Right kidney (tissue), 1 donor: Measurements from ENCODE around the gene PSMD1.
"Not testable (repeated sequence)": the region's sequence is repeated elsewhere in the genome, so short reads cannot be mapped to it uniquely, and the experiment has no call there.

Experiments
- DNase-seq: peaks from one replicate; pipeline ENCODE4 v3.0.0-alpha.2; 2016

The PSMD1 gene

DNA sequence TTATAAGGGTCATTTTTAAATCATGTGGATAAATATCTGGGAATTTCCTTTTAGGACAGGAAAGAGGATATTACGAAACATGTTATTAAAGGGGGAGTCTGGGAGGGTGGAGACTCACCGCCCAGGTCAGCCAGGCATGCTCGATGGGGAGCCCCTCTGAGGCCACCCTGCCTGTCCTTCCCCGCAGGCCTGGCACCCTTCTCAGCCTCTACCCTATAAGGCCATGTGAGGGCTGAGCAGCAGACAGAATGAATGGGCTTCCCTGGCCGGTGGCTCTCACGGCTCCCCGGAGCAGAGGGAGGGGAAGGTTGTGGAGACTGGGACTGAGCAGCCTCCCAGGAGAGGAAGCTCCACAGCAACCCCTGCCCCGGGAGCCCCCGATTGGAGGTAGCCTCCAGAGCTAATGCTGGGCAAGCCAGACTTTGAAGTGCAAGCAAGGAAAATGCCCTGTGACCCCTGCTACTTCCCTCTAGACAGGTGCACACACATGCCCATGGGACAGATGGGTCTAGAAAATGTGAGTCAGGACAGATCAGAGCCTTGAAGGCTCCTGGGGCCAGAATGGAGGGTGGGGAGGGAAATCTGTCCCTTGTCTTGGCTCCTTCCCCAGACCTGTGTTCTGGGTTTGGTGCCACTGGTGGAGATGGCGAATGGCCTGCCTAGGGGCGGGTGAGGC is 128.5 kb downstream of the PSMD1 start:
- DNase-seq, result no peak

DNA sequence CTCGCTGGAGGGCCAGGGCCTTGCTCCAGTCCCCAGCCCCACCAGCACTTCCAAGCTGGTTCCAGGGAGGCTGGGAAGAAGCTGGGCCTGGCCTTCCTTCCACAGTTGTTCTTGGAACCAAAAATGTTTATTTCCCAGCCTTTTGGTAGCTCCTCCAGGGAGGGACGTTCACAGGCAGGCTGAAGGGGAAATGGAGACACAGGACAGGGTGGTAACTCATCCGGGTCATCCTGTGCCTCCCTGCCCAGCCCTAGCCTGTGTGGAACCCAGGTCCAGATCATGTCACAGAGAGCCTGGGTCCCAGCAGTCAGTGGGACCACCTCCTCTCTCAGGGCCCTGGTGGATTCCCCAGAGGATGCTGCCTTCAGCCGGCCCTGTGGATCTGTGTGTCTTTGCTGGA is 129.2 kb downstream of the PSMD1 start:
- DNase-seq, result no peak

DNA sequence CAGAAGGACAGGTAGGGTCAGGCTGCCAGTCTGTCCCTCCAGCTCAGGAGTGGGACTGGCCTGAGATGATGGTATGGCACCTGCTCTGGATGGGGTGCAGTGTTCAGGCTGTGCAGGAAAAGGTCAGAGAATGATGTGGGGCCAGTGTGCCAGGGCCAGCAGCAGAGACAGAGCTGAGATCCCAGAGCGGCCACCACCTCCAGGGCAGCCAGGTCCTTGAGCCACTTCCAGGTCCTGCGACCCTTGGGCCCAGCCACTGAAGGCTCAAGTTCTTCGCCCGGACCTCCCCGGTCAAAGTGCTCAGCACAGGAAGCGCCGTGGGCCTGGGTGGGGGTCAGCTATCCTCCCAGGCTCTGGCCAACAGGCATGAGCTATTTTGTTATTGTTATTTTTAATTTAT is 129.7 kb downstream of the PSMD1 start:
- DNase-seq, result no peak

DNA sequence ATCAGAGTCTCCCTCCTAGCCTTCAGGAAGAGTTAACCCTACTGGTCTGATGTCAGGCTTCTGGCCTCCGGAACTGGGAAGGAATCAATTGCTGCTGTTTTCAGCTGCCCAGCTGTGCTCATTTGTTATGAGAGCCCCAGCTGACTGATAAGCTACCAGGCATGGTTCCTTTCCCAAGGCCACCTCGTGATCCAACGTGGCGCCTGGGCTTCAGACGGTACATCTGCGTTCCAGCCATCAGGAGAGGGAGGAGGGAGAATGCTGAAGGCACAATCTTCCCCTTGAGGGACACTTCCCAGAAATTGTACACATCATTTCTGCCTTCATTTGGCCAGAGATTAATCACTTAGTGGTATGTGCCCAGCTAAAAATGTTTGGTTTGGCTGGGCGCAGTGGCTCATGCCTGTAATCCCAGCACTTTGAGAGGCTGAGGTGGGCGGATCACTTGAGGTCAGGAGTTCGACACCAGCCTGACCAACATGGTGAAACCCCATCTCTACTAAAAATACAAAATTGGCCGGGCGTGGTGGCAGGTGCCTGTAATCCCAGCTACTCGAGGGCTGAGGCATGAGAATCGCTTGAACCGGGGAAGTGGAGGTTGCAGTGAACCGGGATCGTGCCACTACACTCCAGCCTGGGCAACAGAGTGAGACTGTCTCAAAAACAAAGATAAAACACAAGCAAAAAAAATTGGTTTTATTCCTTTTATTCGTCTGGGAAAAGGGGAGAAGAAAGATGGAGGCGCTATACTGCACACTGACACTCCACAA is 131.3 kb downstream of the PSMD1 start:
- DNase-seq, result no peak

DNA sequence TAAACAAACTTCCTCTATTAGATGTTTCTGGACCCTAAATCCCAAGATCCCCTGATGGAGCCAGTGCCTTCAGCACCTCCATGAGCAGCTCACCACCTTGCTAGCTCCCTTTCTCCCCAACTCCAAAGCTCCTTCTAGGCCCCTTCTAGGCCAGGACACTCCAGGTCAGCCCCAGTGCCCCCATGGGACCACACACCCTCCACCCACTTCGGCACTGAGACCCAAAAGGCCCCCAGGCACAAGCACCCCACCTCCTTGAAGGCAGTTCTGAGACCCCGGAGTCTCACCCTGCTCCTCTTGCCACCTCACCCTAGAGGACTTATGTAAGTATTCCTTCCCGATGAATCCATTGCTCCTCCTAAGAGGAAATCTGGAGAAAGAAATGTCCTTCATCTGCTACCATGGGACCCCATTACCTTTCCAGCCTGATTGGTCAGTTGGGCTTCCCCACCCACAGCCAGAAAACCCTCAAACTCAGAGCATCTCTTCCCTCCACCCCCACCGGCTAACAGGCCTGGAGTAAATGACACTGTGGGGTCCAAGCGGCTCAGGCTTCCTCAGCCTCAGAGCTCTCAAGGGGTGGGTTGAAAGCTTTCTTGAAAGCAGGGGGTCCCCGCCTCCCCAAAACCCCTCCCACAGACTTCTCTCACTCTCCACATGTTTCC is 132.0 kb downstream of the PSMD1 start:
- no peak for DNase-seq

DNA sequence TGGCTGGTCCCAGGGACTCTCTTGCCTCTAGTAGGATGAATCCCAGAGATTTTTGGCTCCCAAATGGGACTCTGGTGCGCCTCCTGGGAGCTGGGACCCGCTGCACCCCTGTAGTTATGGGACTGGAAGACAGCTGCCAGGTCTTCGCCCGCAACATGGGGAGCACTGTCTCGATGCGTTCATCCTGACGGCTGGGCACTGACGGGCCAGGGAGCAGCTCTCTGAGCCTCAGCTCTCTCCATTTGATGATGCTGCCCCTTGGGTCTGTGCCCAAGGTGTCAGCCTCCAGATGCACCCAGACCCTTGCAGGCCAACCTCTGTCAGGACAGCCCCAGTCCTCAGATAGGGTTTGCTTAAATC is 132.5 kb downstream of the PSMD1 start:
- DNase-seq, result no peak

DNA sequence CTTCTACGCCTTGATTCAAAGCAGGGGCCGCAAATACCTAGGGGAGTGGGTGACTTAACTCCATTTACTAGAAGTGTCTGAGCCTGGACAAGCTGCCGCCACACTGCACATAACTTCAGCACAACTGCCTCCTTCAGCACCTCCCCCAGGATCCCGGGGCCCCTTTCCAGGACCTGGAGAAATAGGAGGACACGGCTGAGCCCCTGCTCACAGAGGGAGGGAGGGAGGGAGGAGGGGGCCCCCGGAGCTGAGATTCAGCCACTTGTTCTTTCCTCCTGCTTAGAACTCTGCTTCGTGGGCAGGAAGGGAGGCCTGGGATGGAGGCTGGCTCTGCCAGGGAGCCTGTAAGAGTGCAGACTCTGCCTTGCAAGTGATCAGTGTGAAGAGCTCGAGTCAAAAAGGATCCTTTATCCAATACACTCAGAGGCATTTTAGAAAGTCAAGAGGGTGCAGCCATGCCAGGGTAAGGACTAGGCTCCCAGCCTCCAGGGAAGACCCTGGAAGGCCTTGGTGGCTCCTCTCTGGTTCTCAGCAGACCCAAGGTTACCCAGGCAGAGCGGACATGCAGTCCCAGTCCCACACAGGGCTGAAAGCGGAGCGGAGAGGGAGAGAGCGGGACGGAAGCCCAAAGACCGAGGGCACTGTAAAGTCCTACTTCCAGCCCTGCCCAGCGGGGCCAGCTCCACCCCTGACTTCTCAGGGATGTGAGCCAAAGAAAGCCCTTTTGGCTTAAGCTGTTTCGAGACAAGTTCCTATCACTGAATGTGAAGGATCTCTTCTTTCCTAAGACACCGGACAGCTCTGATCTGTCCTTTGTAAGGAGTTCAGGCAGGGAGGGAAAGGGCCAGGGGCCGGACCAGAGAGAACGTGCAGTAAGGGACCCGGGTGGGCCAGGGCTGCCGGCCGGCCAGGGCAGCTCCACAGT is 133.2 kb downstream of the PSMD1 start:
- peak; percentile 65 for DNase-seq

DNA sequence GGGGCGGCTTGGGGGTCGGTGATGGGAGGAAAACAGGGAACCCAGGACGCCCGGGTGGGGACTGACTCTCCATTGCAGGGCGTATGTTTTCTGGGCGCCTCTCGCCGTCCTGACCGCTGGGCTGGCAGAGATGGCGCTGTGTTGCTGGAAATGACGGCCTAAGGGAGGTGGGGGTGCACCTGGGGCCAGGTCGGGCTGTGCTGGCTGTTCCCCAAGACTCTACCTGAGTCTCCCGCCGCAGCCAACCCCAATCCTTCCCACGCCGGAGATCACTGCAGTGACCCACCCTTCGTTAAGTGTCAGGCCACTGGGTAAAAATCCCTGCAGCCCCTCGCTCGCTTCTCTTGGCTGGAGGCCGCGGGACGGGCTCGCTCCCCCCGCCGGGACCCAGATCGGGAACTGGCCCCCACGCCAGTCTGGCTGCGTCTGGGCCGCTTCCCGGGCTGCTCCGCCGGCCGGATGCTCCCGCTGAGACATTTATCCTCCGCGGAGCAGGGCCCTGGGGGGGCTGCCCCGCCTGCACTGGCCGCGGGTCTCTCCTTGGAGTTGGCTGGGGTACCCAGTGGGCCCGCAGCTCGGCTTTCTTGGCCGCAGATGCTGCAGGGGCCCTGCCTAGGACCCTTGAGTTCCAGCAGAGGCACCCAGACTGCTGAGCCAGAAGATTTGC is 134.0 kb downstream of the PSMD1 start:
- peak; percentile 80 for DNase-seq

DNA sequence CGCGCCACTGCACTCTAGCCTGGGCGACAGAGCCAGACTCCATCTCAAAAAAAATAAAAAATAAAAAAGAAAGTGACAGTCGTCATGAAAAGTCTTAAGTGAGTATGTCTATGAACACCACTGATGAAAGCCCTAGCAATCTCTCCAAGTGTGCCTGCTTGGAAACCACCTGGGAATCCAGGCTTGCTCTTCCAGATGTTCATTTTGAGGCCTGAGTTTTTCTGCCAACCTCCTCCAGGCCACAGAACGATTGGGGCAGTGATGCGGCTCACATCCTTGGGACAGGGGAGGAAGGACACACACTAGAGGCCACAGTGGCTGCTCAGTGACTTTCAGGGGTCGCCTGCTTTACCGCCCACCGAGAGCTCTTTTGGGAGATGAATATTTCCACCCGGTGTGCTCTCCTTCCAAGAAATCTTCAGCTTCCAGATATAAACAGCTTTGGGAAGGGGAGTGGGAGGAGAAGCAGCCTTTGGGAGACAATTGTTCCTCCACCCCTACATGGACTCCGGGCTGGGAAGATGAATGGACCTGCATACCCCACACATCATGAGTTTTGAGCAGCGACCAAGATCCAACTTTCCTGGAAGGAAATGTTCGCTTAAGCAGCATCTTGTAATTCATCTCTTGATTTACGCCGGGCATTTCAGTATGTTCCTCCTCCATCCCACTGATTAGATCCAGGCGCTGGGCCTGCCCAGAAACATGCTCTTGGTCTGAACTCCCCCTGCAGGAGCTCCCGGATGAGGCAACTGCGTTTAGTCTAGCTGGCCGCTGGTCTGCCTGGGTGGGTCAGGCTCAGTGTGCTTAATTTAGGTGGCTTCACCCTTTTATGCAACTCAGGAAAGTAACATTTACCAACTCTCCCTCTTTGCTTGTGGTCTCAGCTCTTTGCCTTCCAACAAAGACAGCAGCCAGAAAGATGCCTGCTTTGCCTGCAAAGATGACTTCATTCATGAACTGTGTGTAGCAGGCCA is 135.5 kb downstream of the PSMD1 start:
- peak; percentile 74 for DNase-seq

DNA sequence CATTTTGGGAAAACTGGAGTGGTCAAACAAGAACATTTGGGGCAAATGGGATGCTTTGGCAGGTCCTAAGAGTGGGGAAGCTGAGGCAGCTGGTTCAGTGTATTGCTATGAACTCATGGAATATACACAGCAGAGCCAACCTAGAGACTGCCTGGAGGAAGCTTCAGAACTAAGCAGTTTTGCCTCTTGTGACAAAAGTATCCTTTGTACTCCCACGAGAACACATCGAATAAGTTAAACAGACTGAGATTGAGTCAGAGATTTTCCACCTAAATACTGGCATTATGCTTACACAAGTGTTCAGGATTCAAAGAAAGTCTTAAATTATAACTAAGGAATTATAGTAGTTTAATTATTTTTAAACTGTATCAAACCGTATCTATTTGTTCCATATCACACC is 136.5 kb downstream of the PSMD1 start:
- DNase-seq, result no peak

DNA sequence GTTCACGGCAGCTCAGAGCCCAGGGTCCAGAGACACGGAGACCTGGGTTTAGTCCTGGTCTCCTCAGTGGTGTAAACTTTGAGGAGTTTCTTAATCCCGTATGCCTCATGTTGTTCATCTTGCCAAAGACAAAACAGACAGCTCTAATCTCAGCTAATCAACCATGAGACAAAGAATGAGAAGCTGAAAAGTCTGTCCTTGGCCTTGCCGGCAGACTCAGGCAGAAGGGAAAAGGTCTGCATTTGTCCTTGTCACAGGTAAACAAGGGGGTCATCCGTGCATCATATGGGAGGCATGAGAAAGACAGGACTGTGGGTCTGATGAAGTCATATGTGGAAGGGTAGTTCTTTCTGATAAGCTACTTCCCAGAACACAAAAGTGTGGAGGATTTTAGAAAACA is 139.9 kb downstream of the PSMD1 start:
- DNase-seq, result no peak

DNA sequence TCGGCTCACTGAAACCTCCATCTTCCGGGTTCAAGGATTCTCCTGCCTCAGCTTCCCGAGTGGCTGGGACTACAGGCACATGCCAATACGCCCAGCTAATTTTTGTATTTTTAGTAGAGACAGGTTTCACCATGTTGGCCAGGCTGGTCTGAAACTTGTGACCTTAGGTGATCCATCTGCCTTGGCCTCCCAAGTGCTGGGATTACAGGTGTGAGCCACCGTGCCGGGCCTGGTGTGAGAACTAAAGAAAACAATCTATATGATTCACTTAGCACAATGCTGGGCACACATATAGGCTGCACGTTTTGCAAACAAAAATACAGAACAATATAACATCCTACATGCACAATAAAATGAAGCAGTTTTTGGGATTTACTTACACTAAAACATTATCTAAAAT is 140.5 kb downstream of the PSMD1 start:
- DNase-seq, result not testable (repeated sequence)

DNA sequence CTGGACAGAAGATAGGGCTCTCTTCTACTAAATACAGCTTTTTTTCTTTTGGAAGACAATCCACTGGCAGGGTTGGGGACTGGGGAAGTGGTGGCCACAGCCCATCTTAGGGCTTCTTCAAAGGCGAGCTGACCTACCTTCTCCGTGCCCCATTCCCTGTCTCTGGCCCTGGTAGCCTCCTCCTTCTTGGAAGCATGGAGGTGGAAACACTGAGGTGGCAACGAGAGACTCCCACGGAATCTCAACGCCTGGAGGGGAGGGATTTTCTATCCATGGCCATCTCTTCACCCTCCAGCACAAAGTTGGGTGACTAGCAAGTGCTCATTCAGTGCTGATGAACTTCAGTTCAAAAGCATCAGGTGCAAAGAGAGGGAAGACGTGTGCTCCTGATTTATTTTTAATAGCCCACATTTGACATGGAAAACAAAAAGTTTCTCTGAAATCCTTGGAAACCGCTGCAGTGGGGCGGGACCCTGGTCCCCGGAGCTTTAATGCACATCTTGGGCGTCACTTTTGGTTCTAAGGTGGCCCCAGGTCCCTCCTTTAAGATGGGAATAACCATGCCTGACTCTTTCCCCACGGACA is 141.1 kb downstream of the PSMD1 start:
- no peak for DNase-seq

DNA sequence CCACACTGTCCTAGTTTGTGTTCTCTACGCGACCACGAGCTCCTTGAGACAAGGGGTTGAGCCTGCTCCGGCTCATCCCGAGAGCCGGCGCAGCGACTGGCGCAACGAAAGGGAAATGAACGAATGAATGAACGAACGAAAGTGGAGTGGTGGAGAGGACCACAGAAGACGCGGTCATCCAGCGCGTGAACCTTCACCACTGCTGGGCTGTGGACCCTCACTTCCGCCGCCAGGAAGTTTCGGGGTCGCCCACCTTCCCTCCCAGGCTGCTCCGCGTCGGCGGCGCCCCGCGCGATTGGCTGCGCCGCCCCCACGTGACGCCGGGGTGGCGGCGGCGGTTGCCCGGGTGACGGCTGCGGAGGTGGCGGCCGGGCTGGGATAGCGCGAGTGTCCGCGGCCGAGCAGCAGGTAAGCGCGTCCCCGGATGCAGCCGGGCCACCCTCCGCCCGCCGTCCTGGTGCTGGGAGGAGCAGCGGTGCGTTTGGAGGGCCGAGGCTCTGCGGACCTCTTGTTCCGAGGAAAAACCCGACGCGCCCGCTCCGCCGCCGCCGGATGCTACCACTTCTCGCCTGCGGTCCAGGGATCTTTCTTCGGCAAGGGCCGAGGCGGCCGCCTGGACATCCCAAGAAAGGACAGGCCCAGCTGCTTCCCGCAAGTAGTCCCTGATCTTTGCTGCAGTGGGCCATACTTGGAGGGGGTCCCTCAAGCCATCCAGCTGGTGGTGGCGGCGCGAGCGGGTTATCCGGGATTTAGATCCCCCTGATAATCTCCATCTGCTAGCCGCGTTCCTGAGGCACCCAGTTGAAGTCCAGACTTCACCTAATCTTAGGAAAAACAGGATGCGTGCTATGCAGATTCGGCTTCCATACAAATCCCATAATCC is 141.9 kb downstream of the PSMD1 start, which contains the start of gene ARMC9:
Gene ARMC9 (plus strand): TSS at position 341 of the 883 bp plus-strand sequence. CDS start 7,608 bp downstream, outside the sequence.
- DNase-seq, result peak; percentile 97

DNA sequence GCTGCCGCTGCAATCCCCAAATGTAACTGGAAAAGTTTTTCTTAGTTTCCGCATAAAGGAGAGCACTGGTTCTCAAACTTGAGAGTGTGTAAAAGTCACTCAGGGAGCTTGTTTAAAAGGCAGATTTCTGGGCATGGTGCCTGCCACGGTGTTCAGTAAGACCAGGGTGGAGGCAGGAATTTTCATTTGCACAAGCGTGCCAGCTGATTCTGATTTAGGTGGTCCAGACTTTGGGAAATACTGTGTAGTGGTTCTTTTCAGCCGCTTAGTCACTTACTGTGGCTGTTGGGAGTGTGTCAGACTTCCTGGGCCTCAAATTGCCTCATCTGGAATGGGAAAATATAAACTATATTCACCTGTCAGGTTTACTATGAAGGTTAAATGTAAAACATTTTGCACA is 142.6 kb downstream of the PSMD1 start:
- DNase-seq, result no peak

DNA sequence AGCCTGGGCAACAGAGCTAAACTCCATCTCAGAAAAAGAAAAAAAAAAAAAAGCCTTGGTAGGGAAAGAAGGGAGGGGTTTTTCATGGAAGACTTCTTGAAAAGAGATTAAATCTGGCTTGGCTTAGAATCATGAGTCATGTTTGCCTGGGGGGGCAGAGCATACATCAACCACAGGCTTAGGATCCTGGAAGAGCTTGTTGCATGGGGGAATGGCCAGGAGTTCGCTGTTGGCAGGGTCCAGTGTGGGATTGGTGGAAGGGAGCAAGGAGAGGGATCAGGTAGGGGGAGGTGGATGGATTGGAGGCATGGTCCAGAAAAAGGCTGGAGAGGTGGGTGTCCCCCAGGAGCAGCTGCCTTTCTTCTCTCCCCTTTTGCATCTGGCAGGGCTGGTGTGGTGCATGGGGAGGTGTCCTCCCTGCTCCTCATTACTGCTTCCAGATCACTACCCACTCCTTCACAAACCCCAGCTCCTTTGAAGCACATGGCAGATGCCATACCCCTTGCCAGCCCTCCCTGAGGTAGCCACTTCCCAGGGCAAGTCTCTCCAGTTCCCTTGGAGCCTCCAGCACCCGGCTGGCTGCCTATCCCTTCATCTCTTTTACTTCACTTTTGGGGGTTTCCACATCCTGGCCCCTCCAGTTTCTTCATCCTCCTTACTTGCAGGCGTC is 144.3 kb downstream of the PSMD1 start:
- DNase-seq, result no peak

DNA sequence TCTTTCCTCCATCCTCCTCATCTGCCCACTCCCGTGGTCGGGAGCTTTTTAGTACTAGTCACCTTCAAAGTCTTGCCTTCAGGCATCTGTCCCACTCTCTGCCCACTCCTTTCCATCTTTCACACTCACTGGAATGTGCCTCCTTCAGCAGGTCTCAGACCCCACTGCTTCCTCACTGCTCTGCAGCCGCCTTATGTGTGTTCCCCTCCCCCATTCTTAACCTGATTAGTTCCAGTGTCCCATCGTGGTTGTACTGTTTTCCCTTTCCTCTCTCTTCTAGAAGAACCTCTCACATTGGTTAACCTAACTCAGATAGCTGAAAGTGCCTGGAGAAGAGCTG is 144.8 kb downstream of the PSMD1 start:
- no peak for DNase-seq

DNA sequence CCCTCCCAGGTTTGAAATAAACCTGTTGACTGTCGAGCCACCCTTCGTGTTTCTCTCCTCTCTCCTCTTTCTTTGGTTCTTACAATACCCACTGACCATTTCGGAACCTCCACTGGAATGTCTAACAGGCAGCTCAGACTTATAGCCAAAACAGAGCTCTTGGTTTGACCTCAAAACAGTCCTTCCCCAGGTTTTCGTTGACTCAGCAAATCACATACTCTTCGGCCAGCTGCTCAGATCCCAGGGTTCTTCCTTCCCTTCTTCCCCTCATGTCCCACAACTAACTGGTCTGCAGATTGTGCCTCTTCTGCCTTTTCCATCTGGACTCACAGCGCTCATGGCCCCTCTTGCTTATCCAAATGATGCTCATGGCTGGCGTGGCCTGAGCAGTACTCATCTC is 146.4 kb downstream of the PSMD1 start:
- no peak for DNase-seq

DNA sequence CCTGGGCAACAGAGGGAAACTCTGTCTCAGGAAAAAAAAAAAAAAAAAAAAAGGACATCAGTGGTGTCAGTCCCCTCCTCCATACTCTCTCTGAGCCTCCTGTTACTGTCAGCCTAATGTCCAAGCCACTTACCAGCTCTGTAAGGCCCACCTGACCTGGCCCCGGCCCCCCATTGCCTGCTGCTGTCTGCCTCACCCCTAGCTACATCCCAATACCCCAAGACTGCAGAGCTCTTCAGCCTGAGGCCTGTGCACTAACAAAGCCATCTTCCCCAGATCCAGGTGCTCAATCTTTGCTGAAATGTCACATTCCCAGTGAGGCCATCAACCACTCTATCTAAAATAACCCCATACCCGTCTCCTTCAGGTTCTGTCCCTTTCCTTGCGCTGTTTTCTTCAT is 147.5 kb downstream of the PSMD1 start:
- no peak for DNase-seq
